Neuron (in vitro differentiated cells): ENCODE results near the gene RACGAP1.

Experiments
- H2AFZ ChIP-seq: one replicate; pipeline ENCODE4 v1.6.1; 2013; ENCODE audit warnings: low read depth, mild to moderate bottlenecking, inconsistent platforms, low read length, moderate library complexity
- H3K27me3 ChIP-seq: one replicate; pipeline ENCODE4 v1.6.1; 2013; ENCODE audit warnings: low read length; ENCODE audit not compliant: insufficient read depth
- H3K36me3 ChIP-seq: one replicate; pipeline ENCODE4 v1.6.1; 2013; ENCODE audit warnings: low read length; ENCODE audit not compliant: insufficient read depth
- H3K4me1 ChIP-seq: one replicate; pipeline ENCODE4 v1.6.1; 2013; ENCODE audit warnings: low read length; ENCODE audit not compliant: insufficient read depth
- H3K4me3 ChIP-seq: 2 replicates; pipeline ENCODE4 v1.5.1; 2013; ENCODE audit warnings: mild to moderate bottlenecking, low read length, moderate library complexity
- H3K9me3 ChIP-seq: one replicate; pipeline ENCODE4 v1.6.1; 2013; ENCODE audit warnings: low read length

The RACGAP1 gene

GRCh38 chr12:49946086-49946485, 79.2 kb downstream of the RACGAP1 start:
- no peak overlapping the region for H2AFZ ChIP-seq
- no peaks in the 10 kb centered on the region for H3K9me3 ChIP-seq
- H3K4me1 ChIP-seq = no peaks in the 10 kb centered on the region
- H3K27me3 ChIP-seq = peaks cover 37% of the 10 kb centered on the region
- H3K36me3 ChIP-seq = no peaks in the 10 kb centered on the region
- no peak overlapping the region for H3K4me3 ChIP-seq

- Histone ChIP-seq H3K9me3 (no peaks in the 10 kb centered on the region), H3K4me1 (no peaks in the 10 kb centered on the region), H3K27me3 (peaks cover 37% of the 10 kb centered on the region), H3K4me3 (peak overlapping the region; percentile 45), H2AFZ (peak overlapping the region; percentile 72), H3K36me3 (no peaks in the 10 kb centered on the region)
Observed at GRCh38 chr12:49945394-49946080, 79.8 kb downstream of the RACGAP1 start.

- no peaks in the 10 kb centered on the region for H3K9me3 ChIP-seq
- no peak overlapping the region for H3K4me3 ChIP-seq
- no peak overlapping the region for H2AFZ ChIP-seq
- H3K27me3 ChIP-seq = peaks cover 33% of the 10 kb centered on the region
- H3K4me1 ChIP-seq = no peaks in the 10 kb centered on the region
- H3K36me3 ChIP-seq = no peaks in the 10 kb centered on the region
Observed at GRCh38 chr12:49944718-49945117, 80.6 kb downstream of the RACGAP1 start.

- no peaks in the 10 kb centered on the region for H3K36me3 ChIP-seq
- no peak overlapping the region for H3K4me3 ChIP-seq
- no peaks in the 10 kb centered on the region for H3K9me3 ChIP-seq
- peaks cover 31% of the 10 kb centered on the region for H3K27me3 ChIP-seq
- no peaks in the 10 kb centered on the region for H3K4me1 ChIP-seq
- H2AFZ ChIP-seq = no peak overlapping the region
Observed at GRCh38 chr12:49944046-49944445, 81.2 kb downstream of the RACGAP1 start.

GRCh38 chr12:49943625-49943960, 81.7 kb downstream of the RACGAP1 start:
- Histone ChIP-seq H3K9me3 (no peaks in the 10 kb centered on the region), H3K27me3 (peaks cover 31% of the 10 kb centered on the region), H3K4me1 (no peaks in the 10 kb centered on the region), H3K4me3 (no peak overlapping the region), H2AFZ (no peak overlapping the region), H3K36me3 (no peaks in the 10 kb centered on the region)

- Histone ChIP-seq H3K4me1 (no peaks in the 10 kb centered on the region), H2AFZ (no peak overlapping the region), H3K27me3 (peaks cover 31% of the 10 kb centered on the region), H3K9me3 (no peaks in the 10 kb centered on the region), H3K4me3 (no peak overlapping the region), H3K36me3 (no peaks in the 10 kb centered on the region)
Observed at GRCh38 chr12:49942921-49943624, 82.2 kb downstream of the RACGAP1 start.

GRCh38 chr12:49942512-49942893, 82.8 kb downstream of the RACGAP1 start:
- peaks cover 31% of the 10 kb centered on the region for H3K27me3 ChIP-seq
- no peak overlapping the region for H3K4me3 ChIP-seq

GRCh38 chr12:49941556-49942511, 83.5 kb downstream of the RACGAP1 start:
- Histone ChIP-seq H3K36me3 (no peaks in the 10 kb centered on the region), H3K27me3 (peaks cover 31% of the 10 kb centered on the region), H3K9me3 (no peaks in the 10 kb centered on the region), H3K4me1 (no peaks in the 10 kb centered on the region), H3K4me3 (no peak overlapping the region), H2AFZ (no peak overlapping the region)

More at GRCh38 chr12:49942512-49942893, 82.8 kb downstream of the RACGAP1 start:
- Histone ChIP-seq H2AFZ (no peak overlapping the region), H3K36me3 (no peaks in the 10 kb centered on the region), H3K9me3 (no peaks in the 10 kb centered on the region), H3K4me1 (no peaks in the 10 kb centered on the region)

- Histone ChIP-seq H3K9me3 (no peaks in the 10 kb centered on the region), H3K27me3 (peaks cover 26% of the 10 kb centered on the region), H2AFZ (no peak overlapping the region), H3K4me3 (no peak overlapping the region), H3K4me1 (no peaks in the 10 kb centered on the region), H3K36me3 (no peaks in the 10 kb centered on the region)
Observed at GRCh38 chr12:49939707-49940106, 85.6 kb downstream of the RACGAP1 start.

GRCh38 chr12:49939307-49939706, 86.0 kb downstream of the RACGAP1 start:
- Histone ChIP-seq H3K9me3 (no peaks in the 10 kb centered on the region), H3K36me3 (no peaks in the 10 kb centered on the region), H3K4me3 (no peak overlapping the region), H3K4me1 (no peaks in the 10 kb centered on the region), H3K27me3 (peaks cover 22% of the 10 kb centered on the region), H2AFZ (no peak overlapping the region)
